IMR-90 (cell line): Measurements from ENCODE around the gene C1orf141. TPM values are rescaled to one million over a fixed set of nuclear protein-coding genes. Genes with fewer than 3 reads are reported as not detected.

Source experiments
- ATAC-seq: fragments of 200-7000 bp; cut with Tn5 transposase; 2 replicates; pipeline ENCODE4 v1.9.1; 2020; ENCODE audit warnings: low read depth, mild to moderate bottlenecking, moderate library complexity
- BruUV-seq: library from RNA; stranded (reverse); fragments of 400-500 nt; replicated peaks from 2 replicates; lab custom pipeline; 2021; lab: Mats Ljungman, UMichigan
- CTCF ChIA-PET: fragments of 300-600 bp; formaldehyde crosslinking; extraction: SDS; loops from one replicate; lab custom pipeline; 2021; ENCODE audit warnings: antibody characterized with exemption; lab: Yijun Ruan, JAX
- POLR2A ChIA-PET: fragments of 300-600 bp; sonication (Branson Sonifier 250); formaldehyde crosslinking; loops from one replicate; lab custom pipeline; 2022; ENCODE audit warnings: antibody characterized with exemption; ENCODE audit not compliant: unreplicated experiment; lab: Charles Lee
- DNase-seq: peaks from one replicate; pipeline ENCODE4 v3.0.0; 2013
- H2AFZ ChIP-seq: replicated peaks from 2 replicates; pipeline ENCODE3; 2013; ENCODE audit warnings: low read length, mild to moderate bottlenecking; ENCODE audit not compliant: poor library complexity
- H2AK5ac ChIP-seq: 2 replicates; pipeline ENCODE4 v1.6.1; 2013; ENCODE audit warnings: low read depth, low read length, inconsistent platforms
- H2AK9ac ChIP-seq: replicated peaks from 2 replicates; pipeline ENCODE3; 2013; ENCODE audit warnings: mild to moderate bottlenecking, low read depth, low read length, moderate library complexity; ENCODE audit not compliant: poor library complexity
- H2BK120ac ChIP-seq: 2 replicates; pipeline ENCODE4 v1.6.1; 2013; ENCODE audit warnings: low read depth, low read length, inconsistent platforms
- H2BK15ac ChIP-seq: 3 replicates; pipeline ENCODE4 v1.6.1; 2013; ENCODE audit warnings: low read depth, low read length, inconsistent platforms
- H2BK20ac ChIP-seq: 2 replicates; pipeline ENCODE4 v1.6.1; 2013; ENCODE audit warnings: low read depth, mild to moderate bottlenecking, inconsistent platforms, low read length, moderate library complexity
- H2BK5ac ChIP-seq: 2 replicates; pipeline ENCODE4 v1.6.1; 2013; ENCODE audit warnings: mild to moderate bottlenecking, low read depth, low read length, inconsistent platforms; ENCODE audit not compliant: poor library complexity, severe bottlenecking
- H3K14ac ChIP-seq: replicated peaks from 2 replicates; pipeline ENCODE4 v1.6.1; 2013; ENCODE audit warnings: low read depth, low read length, inconsistent platforms
- H3K18ac ChIP-seq: 2 replicates; pipeline ENCODE4 v1.6.1; 2013; ENCODE audit warnings: low read depth, low read length, control low read depth
- H3K23ac ChIP-seq: 2 replicates; pipeline ENCODE4 v1.6.1; 2013; ENCODE audit warnings: low read depth, low read length, inconsistent platforms
- H3K27ac ChIP-seq: 2 replicates; pipeline ENCODE4 v1.5.1; 2013; ENCODE audit warnings: mild to moderate bottlenecking, control low read depth, low read length; ENCODE audit not compliant: insufficient read depth
- H3K27me3 ChIP-seq: 2 replicates; pipeline ENCODE4 v1.6.1; 2013; ENCODE audit warnings: low read length; ENCODE audit not compliant: control insufficient read depth, insufficient read depth
- H3K36me3 ChIP-seq: 2 replicates; pipeline ENCODE4 v1.6.1; 2013; ENCODE audit warnings: low read length, mixed read lengths; ENCODE audit not compliant: control insufficient read depth, insufficient read depth
- H3K4ac ChIP-seq: 2 replicates; pipeline ENCODE4 v1.6.1; 2013; ENCODE audit warnings: low read depth, low read length, inconsistent platforms
- H3K4me1 ChIP-seq: 2 replicates; pipeline ENCODE4 v1.6.1; 2013; ENCODE audit warnings: low read length, mixed read lengths; ENCODE audit not compliant: control insufficient read depth, insufficient read depth
- H3K4me2 ChIP-seq: 2 replicates; pipeline ENCODE4 v1.6.1; 2013; ENCODE audit warnings: low read depth, mild to moderate bottlenecking, control low read depth, low read length, moderate library complexity
- H3K4me3 ChIP-seq: 2 replicates; pipeline ENCODE4 v1.5.1; 2013; ENCODE audit warnings: low read depth, mild to moderate bottlenecking, control low read depth, low read length, moderate library complexity; ENCODE audit not compliant: insufficient read depth
- H3K56ac ChIP-seq: 2 replicates; pipeline ENCODE4 v1.6.1; 2013; ENCODE audit warnings: low read length, inconsistent platforms; ENCODE audit not compliant: insufficient read depth; ENCODE audit errors: extremely low read depth
- H3K79me1 ChIP-seq, 2 experiments: 2 replicates each; pipeline ENCODE4 v1.6.1; 2013; ENCODE audit warnings: low read length in 2 of 2, inconsistent platforms in 1 of 2, low read depth in 1 of 2
- H3K9ac ChIP-seq: 2 replicates; pipeline ENCODE4 v1.6.1; 2013; ENCODE audit warnings: low read depth, low read length, control low read depth
- H3K9me1 ChIP-seq: 2 replicates; pipeline ENCODE4 v1.6.1; 2013; ENCODE audit warnings: low read length, inconsistent platforms; ENCODE audit not compliant: insufficient read depth
- H3K9me3 ChIP-seq: 2 replicates; pipeline ENCODE4 v1.6.1; 2013; ENCODE audit warnings: low read length; ENCODE audit not compliant: control insufficient read depth, insufficient read depth
- H4K20me1 ChIP-seq: 2 replicates; pipeline ENCODE4 v1.6.1; 2013; ENCODE audit warnings: low read length, inconsistent platforms; ENCODE audit not compliant: insufficient read depth
- H4K5ac ChIP-seq: 2 replicates; pipeline ENCODE4 v1.6.1; 2013; ENCODE audit warnings: mild to moderate bottlenecking, low read depth, low read length, control low read depth
- H4K8ac ChIP-seq, 2 experiments: 2 replicates each; pipeline ENCODE4 v1.6.1; 2013; ENCODE audit warnings: low read depth in 2 of 2, low read length in 2 of 2, control low read depth in 1 of 2, inconsistent platforms in 1 of 2
- H4K91ac ChIP-seq: 2 replicates; pipeline ENCODE4 v1.6.1; 2013; ENCODE audit warnings: low read depth, low read length, inconsistent platforms; ENCODE audit not compliant: insufficient read depth
- BHLHE40 ChIP-seq: fragments of 150-350 bp; IDR thresholded peaks from 2 replicates; pipeline ENCODE4 v1.6.1; 2016; ENCODE audit warnings: mild to moderate bottlenecking, low read depth, low read length
- CEBPB ChIP-seq: IDR thresholded peaks from 2 replicates; pipeline ENCODE4 v1.6.1; 2012; ENCODE audit warnings: low read depth, low read length, improper control_type of control experiment
- CHD1 ChIP-seq: IDR thresholded peaks from 2 replicates; pipeline ENCODE4 v1.6.1; 2012; ENCODE audit warnings: low read depth, low read length, improper control_type of control experiment
- FOS ChIP-seq: fragments of 150-350 bp; IDR thresholded peaks from 2 replicates; pipeline ENCODE4 v1.6.1; 2016; ENCODE audit warnings: low read depth, low read length
- MAFK ChIP-seq: IDR thresholded peaks from 2 replicates; pipeline ENCODE4 v1.6.1; 2012; ENCODE audit warnings: low read depth, low read length, improper control_type of control experiment
- MAZ ChIP-seq: IDR thresholded peaks from 2 replicates; pipeline ENCODE4 v1.6.1; 2012; ENCODE audit warnings: low read depth, mild to moderate bottlenecking, low read length, improper control_type of control experiment, moderate library complexity, borderline replicate concordance
- MXI1 ChIP-seq: IDR thresholded peaks from 2 replicates; pipeline ENCODE4 v1.6.1; 2012; ENCODE audit warnings: low read depth, mild to moderate bottlenecking, low read length, moderate library complexity, borderline replicate concordance
- NFE2L2 ChIP-seq: fragments of 150-350 bp; IDR thresholded peaks from 2 replicates; pipeline ENCODE4 v1.6.1; 2016; ENCODE audit warnings: low read depth, mild to moderate bottlenecking, low read length
- POLR2A ChIP-seq: IDR thresholded peaks from 2 replicates; pipeline ENCODE4 v1.6.1; 2012; ENCODE audit warnings: mild to moderate bottlenecking, low read depth, low read length
- RAD21 ChIP-seq: IDR thresholded peaks from 2 replicates; pipeline ENCODE4 v1.6.1; 2012; ENCODE audit warnings: low read length, improper control_type of control experiment
- RCOR1 ChIP-seq: IDR thresholded peaks from 2 replicates; pipeline ENCODE4 v1.6.1; 2012; ENCODE audit warnings: mild to moderate bottlenecking, low read length, improper control_type of control experiment; ENCODE audit not compliant: insufficient replicate concordance
- RFX5 ChIP-seq: IDR thresholded peaks from 2 replicates; pipeline ENCODE4 v1.8.0; 2012; ENCODE audit warnings: low read depth, mild to moderate bottlenecking, low read length, moderate library complexity
- SMC3 ChIP-seq: fragments of 150-350 bp; IDR thresholded peaks from 2 replicates; pipeline ENCODE4 v1.6.1; 2016; ENCODE audit warnings: low read depth, mild to moderate bottlenecking, antibody characterized with exemption, low read length, moderate library complexity
- WGBS, 2 experiments: methylation state at CpG; one replicate each; pipeline versions ENCODE4 v1.1.5 to v1.1.7; 2013; ENCODE audit warnings: missing lambda C conversion rate in 2 of 2; ENCODE audit not compliant: insufficient read length in 1 of 2; ENCODE audit errors: extremely low coverage in 2 of 2; 5-methylcytosine and 5-hydroxymethylcytosine counted together
- dilution Hi-C: fragments of 300-500 bp; cut with HindIII; formaldehyde crosslinking; loops from one replicate; pipeline ENCODE4 v1.14.3; 2018; ENCODE audit warnings: low sequenced_read_pairs; ENCODE audit not compliant: unreplicated experiment
- in situ Hi-C: fragments of 300-500 bp; cut with MboI; formaldehyde crosslinking; loops from 3 replicates; pipeline ENCODE4 v1.14.3; 2019; ENCODE audit warnings: low sequenced_read_pairs, inconsistent platforms, mixed read lengths
- intact Hi-C: fragments of 100-400 bp; cut with micrococcal nuclease; formaldehyde crosslinking; loops from 2 replicates; pipeline ENCODE4 v1.10.0; 2022
- polyA plus RNA-seq, 3 experiments: library from polyadenylated mRNA; depleted of rRNA; stranded (reverse); fragments of >200 nt; gene quantifications; 2 replicates each; pipeline ENCODE4 v1.2.3, GENCODE V29; 2012; ENCODE audit warnings: low replicate concordance in 1 of 3
- total RNA-seq: library from RNA; depleted of rRNA; stranded (reverse); fragments of >200 nt; gene quantifications from 2 replicates; pipeline ENCODE4 v1.2.3, GENCODE V29; 2012
- TF ChIP-seq, protein P1 (sequence below): fragments of 150-350 bp; IDR thresholded peaks from 2 replicates; pipeline ENCODE4 v1.6.1; 2016; ENCODE audit warnings: low read depth, mild to moderate bottlenecking, low read length, moderate library complexity, borderline replicate concordance
- TF ChIP-seq, protein P2 (sequence below): conservative IDR thresholded peaks from 2 replicates; pipeline ENCODE4 v1.5.1; 2012; ENCODE audit warnings: mild to moderate bottlenecking, low read depth, low read length, improper control_type of control experiment
- TF ChIP-seq, protein P3 (sequence below): fragments of 150-350 bp; IDR thresholded peaks from 2 replicates; pipeline ENCODE4 v1.6.1; 2017; ENCODE audit warnings: mild to moderate bottlenecking, antibody characterized with exemption, low read length, low read depth

The C1orf141 gene
- total and polyA plus RNA-seq, 2 of the 4 experiments (the other 2 are of a cell fraction): not detected

DNA sequence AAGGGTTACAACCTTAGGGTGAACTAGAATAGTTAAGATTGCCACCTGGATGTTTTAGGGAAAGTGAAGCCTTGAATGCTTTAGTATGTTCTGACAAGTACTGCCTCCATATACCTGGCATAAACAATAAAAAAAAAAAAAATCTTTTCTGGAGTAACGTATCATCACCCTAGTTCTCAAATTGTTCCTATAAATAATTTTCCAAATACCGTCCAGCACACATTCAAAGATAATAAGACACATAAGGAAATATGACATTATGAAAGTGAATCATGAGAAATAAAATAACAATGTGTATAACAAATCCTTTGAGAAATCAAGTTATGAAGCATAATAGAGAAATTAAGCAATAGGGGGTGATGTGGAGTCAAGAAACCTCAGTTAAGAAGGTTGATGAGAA, 20.6 kb downstream of the C1orf141 start:
- no CpG with 5 or more reads among the region's 2 CpGs for WGBS, 2 experiments
- TF ChIP-seq, protein P1, sequence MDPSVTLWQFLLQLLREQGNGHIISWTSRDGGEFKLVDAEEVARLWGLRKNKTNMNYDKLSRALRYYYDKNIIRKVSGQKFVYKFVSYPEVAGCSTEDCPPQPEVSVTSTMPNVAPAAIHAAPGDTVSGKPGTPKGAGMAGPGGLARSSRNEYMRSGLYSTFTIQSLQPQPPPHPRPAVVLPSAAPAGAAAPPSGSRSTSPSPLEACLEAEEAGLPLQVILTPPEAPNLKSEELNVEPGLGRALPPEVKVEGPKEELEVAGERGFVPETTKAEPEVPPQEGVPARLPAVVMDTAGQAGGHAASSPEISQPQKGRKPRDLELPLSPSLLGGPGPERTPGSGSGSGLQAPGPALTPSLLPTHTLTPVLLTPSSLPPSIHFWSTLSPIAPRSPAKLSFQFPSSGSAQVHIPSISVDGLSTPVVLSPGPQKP: no peak
- TF ChIP-seq POLR2A (no peak), BHLHE40 (no peak), MAZ (no peak), RFX5 (no peak), RCOR1 (no peak), NFE2L2 (no peak), FOS (no peak), MAFK (no peak), CHD1 (no peak), SMC3 (no peak), MXI1 (no peak), CEBPB (no peak), RAD21 (no peak)
- TF ChIP-seq, protein P2, sequence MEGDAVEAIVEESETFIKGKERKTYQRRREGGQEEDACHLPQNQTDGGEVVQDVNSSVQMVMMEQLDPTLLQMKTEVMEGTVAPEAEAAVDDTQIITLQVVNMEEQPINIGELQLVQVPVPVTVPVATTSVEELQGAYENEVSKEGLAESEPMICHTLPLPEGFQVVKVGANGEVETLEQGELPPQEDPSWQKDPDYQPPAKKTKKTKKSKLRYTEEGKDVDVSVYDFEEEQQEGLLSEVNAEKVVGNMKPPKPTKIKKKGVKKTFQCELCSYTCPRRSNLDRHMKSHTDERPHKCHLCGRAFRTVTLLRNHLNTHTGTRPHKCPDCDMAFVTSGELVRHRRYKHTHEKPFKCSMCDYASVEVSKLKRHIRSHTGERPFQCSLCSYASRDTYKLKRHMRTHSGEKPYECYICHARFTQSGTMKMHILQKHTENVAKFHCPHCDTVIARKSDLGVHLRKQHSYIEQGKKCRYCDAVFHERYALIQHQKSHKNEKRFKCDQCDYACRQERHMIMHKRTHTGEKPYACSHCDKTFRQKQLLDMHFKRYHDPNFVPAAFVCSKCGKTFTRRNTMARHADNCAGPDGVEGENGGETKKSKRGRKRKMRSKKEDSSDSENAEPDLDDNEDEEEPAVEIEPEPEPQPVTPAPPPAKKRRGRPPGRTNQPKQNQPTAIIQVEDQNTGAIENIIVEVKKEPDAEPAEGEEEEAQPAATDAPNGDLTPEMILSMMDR: no peak
- TF ChIP-seq, protein P3, sequence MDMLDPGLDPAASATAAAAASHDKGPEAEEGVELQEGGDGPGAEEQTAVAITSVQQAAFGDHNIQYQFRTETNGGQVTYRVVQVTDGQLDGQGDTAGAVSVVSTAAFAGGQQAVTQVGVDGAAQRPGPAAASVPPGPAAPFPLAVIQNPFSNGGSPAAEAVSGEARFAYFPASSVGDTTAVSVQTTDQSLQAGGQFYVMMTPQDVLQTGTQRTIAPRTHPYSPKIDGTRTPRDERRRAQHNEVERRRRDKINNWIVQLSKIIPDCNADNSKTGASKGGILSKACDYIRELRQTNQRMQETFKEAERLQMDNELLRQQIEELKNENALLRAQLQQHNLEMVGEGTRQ: no peak
- no peak for DNase-seq

More for the DNA sequence above, 20.6 kb downstream of the C1orf141 start:
- Histone ChIP-seq H3K9me1 (no peaks in the 10 kb centered on the region), H3K79me1 (no peaks in the 10 kb centered on the region), H3K9me3 (no peaks in the 10 kb centered on the region), H2AK9ac (no peak overlapping the region), H3K23ac (no peak overlapping the region), H3K27ac (no peak overlapping the region), H2BK5ac (no peak overlapping the region), H2BK20ac (no peak overlapping the region), H4K8ac (no peak overlapping the region), H2BK15ac (no peak overlapping the region), H2BK120ac (no peak overlapping the region), H3K56ac (no peak overlapping the region), H2AK5ac (no peak overlapping the region), H3K4me2 (no peak overlapping the region), H3K4me1 (no peaks in the 10 kb centered on the region), H3K18ac (no peak overlapping the region), H3K9ac (no peak overlapping the region), H4K5ac (no peak overlapping the region), H3K36me3 (no peaks in the 10 kb centered on the region), H4K91ac (no peak overlapping the region), H4K20me1 (no peaks in the 10 kb centered on the region), H3K4ac (no peak overlapping the region), H3K27me3 (no peaks in the 10 kb centered on the region), H3K4me3 (no peak overlapping the region), H3K14ac (no peak overlapping the region), H2AFZ (no peak overlapping the region)
- POLR2A ChIA-PET: no interaction called here
- dilution Hi-C loops: no loop called here
- intact Hi-C loops: loop anchor here (10.0 kb wide), 1 partner anchor 49 kb away; no protein-coding TSS in a partner anchor
- BruUV-seq: no TSS peak
- ATAC-seq: no peak
- CTCF ChIA-PET: no interaction called here
- in situ Hi-C loops: no loop called here
